ENCODE data around the gene LCAT. TPM values are rescaled to one million over a fixed set of nuclear protein-coding genes. Genes with fewer than 3 reads are reported as not detected.

The LCAT gene
- polyA plus RNA-seq, 1 donor (not counting 4 experiments of a cell fraction or from before 2014, with no cell fraction given): 6.5 TPM

DNA sequence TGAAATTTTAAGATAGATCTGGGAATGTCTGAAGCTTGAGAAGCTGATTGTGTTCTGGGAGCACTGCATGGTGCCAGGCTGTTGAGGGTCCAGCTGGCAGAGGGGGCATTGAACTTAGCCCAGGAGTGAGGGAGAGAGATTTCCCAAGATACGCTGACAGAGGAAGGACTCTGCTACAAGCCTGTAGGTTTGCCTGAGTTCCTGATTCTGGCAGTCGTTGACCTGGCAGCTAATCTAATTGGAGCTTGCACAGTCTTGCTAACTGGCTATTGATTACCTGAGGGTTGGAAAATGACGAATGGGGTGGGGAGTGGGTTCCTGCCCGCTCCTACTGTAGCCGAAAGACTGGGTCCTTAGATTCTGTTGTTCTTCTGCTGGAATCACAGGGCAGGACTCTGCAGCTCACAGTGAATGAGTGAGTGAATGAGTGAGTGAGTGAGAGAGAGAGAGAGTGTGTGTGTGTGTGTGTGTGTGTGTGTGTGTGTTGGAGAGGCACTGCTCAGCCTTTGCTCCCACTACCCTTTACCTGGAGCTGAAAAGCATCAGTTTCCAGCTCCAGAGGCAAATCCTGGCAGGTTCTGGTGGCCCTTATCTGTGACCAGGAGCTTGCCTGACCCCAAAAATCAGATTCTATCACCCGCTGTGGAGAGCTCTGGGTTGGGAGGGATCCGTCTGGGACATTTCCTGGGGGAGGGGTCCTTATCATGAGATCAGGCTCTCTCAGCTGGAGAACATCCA, 29.0 kb downstream of the LCAT start:
- H3K9me1 ChIP-seq (ENCODE audit: control insufficient read depth, extremely low read depth, insufficient read depth, low read length): peaks cover 11% of the 10 kb centered on the region
- peaks cover 13% of the 10 kb centered on the region for H4K20me1 ChIP-seq (ENCODE audit: control insufficient read depth, extremely low read depth, insufficient read depth, low read length)
- H3K79me2 ChIP-seq (ENCODE audit: control insufficient read depth, insufficient read depth, low read length): peaks cover 4% of the 10 kb centered on the region
- no peaks in the 10 kb centered on the region for H3K27me3 ChIP-seq (ENCODE audit: control insufficient read depth, extremely low read depth, insufficient read depth, low read length)
- dilution Hi-C loops (cut with MboI; ENCODE audit: extremely low pct_ligation_motif_present, low sequenced_read_pairs): no loop called here
- H3K27ac ChIP-seq (ENCODE audit: control insufficient read depth, insufficient read depth, low read length): no peak overlapping the region
- H3K9ac ChIP-seq (ENCODE audit: control insufficient read depth, extremely low read depth, insufficient read depth, low read length): no peak overlapping the region
- no peaks in the 10 kb centered on the region for H3K9me3 ChIP-seq (ENCODE audit: control insufficient read depth, low read depth, low read length)
- H3K4me1 ChIP-seq (ENCODE audit: control insufficient read depth, extremely low read depth, insufficient read depth, low read length): peaks cover 29% of the 10 kb centered on the region
- no peak overlapping the region for H2AFZ ChIP-seq (ENCODE audit: control insufficient read depth, low read length)
- peaks cover 4 to 7% of the 10 kb centered on the region in 2 experiments for H3K36me3 ChIP-seq (ENCODE audit: control insufficient read depth in 2 of 2, extremely low read depth in 1 of 2, insufficient read depth in 2 of 2, low read length in 2 of 2)
- no peak overlapping the region for H3K4me2 ChIP-seq (ENCODE audit: control insufficient read depth, extremely low read depth, insufficient read depth, low read depth, low read length)
- DNase-seq (ENCODE audit: low read depth, low spot score): no peak
- FAIRE-seq: no peak
- TF ChIP-seq, protein P1, sequence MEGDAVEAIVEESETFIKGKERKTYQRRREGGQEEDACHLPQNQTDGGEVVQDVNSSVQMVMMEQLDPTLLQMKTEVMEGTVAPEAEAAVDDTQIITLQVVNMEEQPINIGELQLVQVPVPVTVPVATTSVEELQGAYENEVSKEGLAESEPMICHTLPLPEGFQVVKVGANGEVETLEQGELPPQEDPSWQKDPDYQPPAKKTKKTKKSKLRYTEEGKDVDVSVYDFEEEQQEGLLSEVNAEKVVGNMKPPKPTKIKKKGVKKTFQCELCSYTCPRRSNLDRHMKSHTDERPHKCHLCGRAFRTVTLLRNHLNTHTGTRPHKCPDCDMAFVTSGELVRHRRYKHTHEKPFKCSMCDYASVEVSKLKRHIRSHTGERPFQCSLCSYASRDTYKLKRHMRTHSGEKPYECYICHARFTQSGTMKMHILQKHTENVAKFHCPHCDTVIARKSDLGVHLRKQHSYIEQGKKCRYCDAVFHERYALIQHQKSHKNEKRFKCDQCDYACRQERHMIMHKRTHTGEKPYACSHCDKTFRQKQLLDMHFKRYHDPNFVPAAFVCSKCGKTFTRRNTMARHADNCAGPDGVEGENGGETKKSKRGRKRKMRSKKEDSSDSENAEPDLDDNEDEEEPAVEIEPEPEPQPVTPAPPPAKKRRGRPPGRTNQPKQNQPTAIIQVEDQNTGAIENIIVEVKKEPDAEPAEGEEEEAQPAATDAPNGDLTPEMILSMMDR (optimal IDR thresholded peaks at IDR 0.05 in 1 of 3, IDR thresholded peaks at IDR 0.05 in 1 of 3, conservative IDR thresholded peaks at IDR 0.05 in 1 of 3; ENCODE audit: extremely low read depth in 1 of 3, insufficient read depth in 2 of 3, low read length in 3 of 3): no peak
- TF ChIP-seq EZH2 (IDR thresholded peaks at IDR 0.05; ENCODE audit: low read length): no peak
- H3K4me3 ChIP-seq (ENCODE audit: control insufficient read depth in 2 of 3, extremely low read depth in 1 of 3, insufficient read depth in 2 of 3, low read depth in 1 of 3, low read length in 3 of 3): no peak overlapping the region

DNA sequence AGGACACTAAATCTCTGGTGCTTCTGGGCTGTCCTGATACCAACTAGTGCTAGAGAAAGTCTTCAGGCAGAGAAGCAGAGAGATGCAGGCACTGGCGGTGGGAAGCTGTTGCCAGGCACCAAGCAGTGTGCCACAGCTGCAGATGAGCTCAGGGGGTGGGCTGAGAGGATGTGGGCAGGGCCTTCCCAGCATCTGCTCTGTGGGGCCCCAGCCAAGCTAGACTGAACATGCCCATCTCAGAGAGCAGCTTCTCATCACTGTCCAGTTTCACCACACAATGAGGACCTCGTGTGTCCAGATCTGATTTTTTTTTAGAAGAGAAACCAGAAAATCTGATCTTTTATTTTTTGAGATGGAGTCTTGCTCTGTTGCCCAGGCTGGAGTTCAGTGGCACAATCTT, 33.8 kb downstream of the LCAT start:
- Histone ChIP-seq H4K20me1 (ENCODE audit: control insufficient read depth, extremely low read depth, insufficient read depth, low read length) (no peaks in the 10 kb centered on the region), H3K4me3 (ENCODE audit: control insufficient read depth in 2 of 3, extremely low read depth in 1 of 3, insufficient read depth in 2 of 3, low read depth in 1 of 3, low read length in 3 of 3) (no peak overlapping the region), H3K36me3 (ENCODE audit: control insufficient read depth in 2 of 2, extremely low read depth in 1 of 2, insufficient read depth in 2 of 2, low read length in 2 of 2) (peaks cover 5 to 15% of the 10 kb centered on the region in 2 experiments), H3K9ac (ENCODE audit: control insufficient read depth, extremely low read depth, insufficient read depth, low read length) (no peak overlapping the region), H2AFZ (ENCODE audit: control insufficient read depth, low read length) (no peak overlapping the region), H3K4me1 (ENCODE audit: control insufficient read depth, extremely low read depth, insufficient read depth, low read length) (peaks cover 7% of the 10 kb centered on the region), H3K79me2 (ENCODE audit: control insufficient read depth, insufficient read depth, low read length) (no peaks in the 10 kb centered on the region), H3K27me3 (ENCODE audit: control insufficient read depth, extremely low read depth, insufficient read depth, low read length) (no peaks in the 10 kb centered on the region), H3K9me3 (ENCODE audit: control insufficient read depth, low read depth, low read length) (no peaks in the 10 kb centered on the region), H3K4me2 (ENCODE audit: control insufficient read depth, extremely low read depth, insufficient read depth, low read depth, low read length) (no peak overlapping the region), H3K27ac (ENCODE audit: control insufficient read depth, insufficient read depth, low read length) (no peak overlapping the region), H3K9me1 (ENCODE audit: control insufficient read depth, extremely low read depth, insufficient read depth, low read length) (no peaks in the 10 kb centered on the region)
- FAIRE-seq (no peak), DNase-seq (ENCODE audit: low read depth, low spot score) (no peak)
- dilution Hi-C loops (cut with MboI; ENCODE audit: extremely low pct_ligation_motif_present, low sequenced_read_pairs): no loop called here
- no peak for TF ChIP-seq EZH2 (IDR thresholded peaks at IDR 0.05; ENCODE audit: low read length)
- TF ChIP-seq, protein P1 (optimal IDR thresholded peaks at IDR 0.05 in 1 of 3, IDR thresholded peaks at IDR 0.05 in 1 of 3, conservative IDR thresholded peaks at IDR 0.05 in 1 of 3; ENCODE audit: extremely low read depth in 1 of 3, insufficient read depth in 2 of 3, low read length in 3 of 3): peak in 1 of 3 experiments; percentile 6
